ENCODE measurements around the gene SLC37A2.

- no peak for TF ChIP-seq CTCF (IDR thresholded peaks at IDR 0.05)
- TF ChIP-seq EP300 (IDR thresholded peaks at IDR 0.05) = no peak
- no peak for TF ChIP-seq POLR2A (IDR thresholded peaks at IDR 0.05; ENCODE audit: low read depth)
- TF ChIP-seq POLR2AphosphoS5 (IDR thresholded peaks at IDR 0.05) = no peak
Observed at GRCh38 chr11:125088576-125089455, 25.7 kb downstream of the SLC37A2 start.
